Measurements from ENCODE around the gene TBCK. TPM values are rescaled to one million over a fixed set of nuclear protein-coding genes. Genes with fewer than 3 reads are reported as not detected.

The TBCK gene
- total RNA-seq, 1 experiment from 2014 or later: 28.6 TPM

GRCh38 chr4:106245176-106245575 lies 70.8 kb downstream of the TBCK start (continued):
- no peak for TF ChIP-seq ATF3 (CRISPR knock-in tag; conservative IDR thresholded peaks at IDR 0.05)
- no peak for TF ChIP-seq FOXJ3 (CRISPR knock-in tag; IDR thresholded peaks at IDR 0.05; ENCODE audit: borderline replicate concordance)
- no peak for TF ChIP-seq PRDM15 (CRISPR knock-in tag; IDR thresholded peaks at IDR 0.05)

- TF ChIP-seq ATF6 (CRISPR knock-in tag; IDR thresholded peaks at IDR 0.05): no peak
- no peak for TF ChIP-seq KAT7 (CRISPR knock-in tag; IDR thresholded peaks at IDR 0.05; ENCODE audit: borderline replicate concordance)
- no peak for TF ChIP-seq ZNF416 (CRISPR knock-in tag; IDR thresholded peaks at IDR 0.05)
- no peak for TF ChIP-seq MAX (CRISPR knock-in tag; IDR thresholded peaks at IDR 0.05)
- TF ChIP-seq SMAD4 (CRISPR knock-in tag; IDR thresholded peaks at IDR 0.05): no peak
- TF ChIP-seq ZSCAN18 (CRISPR knock-in tag; IDR thresholded peaks at IDR 0.05): no peak
- no peak for TF ChIP-seq OVOL2 (CRISPR knock-in tag; IDR thresholded peaks at IDR 0.05; ENCODE audit: borderline replicate concordance)
- POLR2A ChIA-PET: no interaction called here
- H3K4me1 Mint-ChIP-seq: no peaks in the 10 kb centered on the region
- ATAC-seq: no peak
- no peaks in the 10 kb centered on the region for H3K27me3 Mint-ChIP-seq (ENCODE audit: low read depth)
- CTCF ChIA-PET: no interaction called here
- H3K4me3 Mint-ChIP-seq: no peak overlapping the region
- peaks cover 4% of the 10 kb centered on the region; the same call in 1 of the 2 replicates for H3K9me3 Mint-ChIP-seq
- no peak overlapping the region for H3K27ac Mint-ChIP-seq
- H3K36me3 Mint-ChIP-seq: peaks cover 7% of the 10 kb centered on the region
- no peak for DNase-seq (ENCODE audit: low spot score)
Measured at GRCh38 chr4:106240699-106241098, 75.3 kb downstream of the TBCK start.

GRCh38 chr4:106238820-106239420 lies 77.1 kb downstream of the TBCK start:
- TF ChIP-seq STAT6 (CRISPR knock-in tag; conservative IDR thresholded peaks at IDR 0.05; ENCODE audit: low read depth) (no peak), CTCF (IDR thresholded peaks at IDR 0.05) (peak; percentile 82)
- ChIA-PET CTCF (interaction anchor here (1.1 to 1.4 kb wide), 3 partner anchors 16 to 27 kb away, joined by 3 to 4 read pairs (median 3); no protein-coding TSS in a partner anchor), POLR2A (no interaction called here)
- peak overlapping the region; percentile 30; the same call in 1 of the 2 replicates for H3K27ac Mint-ChIP-seq
- no peaks in the 10 kb centered on the region for H3K27me3 Mint-ChIP-seq (ENCODE audit: low read depth)
- H3K36me3 Mint-ChIP-seq: peaks cover 7% of the 10 kb centered on the region
- H3K4me3 Mint-ChIP-seq: no peak overlapping the region
- H3K9me3 Mint-ChIP-seq: peaks cover 4% of the 10 kb centered on the region; the same call in 1 of the 2 replicates
- no peaks in the 10 kb centered on the region for H3K4me1 Mint-ChIP-seq
- ATAC-seq (peak; percentile 100), DNase-seq (ENCODE audit: low spot score) (peak; percentile 22)

Data from WTC11 (cell line).